Measurements from ENCODE around the gene ACACB.
"Not testable (repeated sequence)": the region's sequence is repeated elsewhere in the genome, so short reads cannot be mapped to it uniquely, and the experiment has no call there.

The ACACB gene

GRCh38 chr12:109170324-109170723 lies 53.9 kb downstream of the ACACB start:
- no peak for ATAC-seq
- peaks cover 37% of the 10 kb centered on the region for H3K36me3 Mint-ChIP-seq
- DNase-seq (ENCODE audit: low spot score in 2 of 2): no peak
- no peaks in the 10 kb centered on the region for H3K9me3 Mint-ChIP-seq
- no peak overlapping the region for H3K27ac Mint-ChIP-seq
- H3K4me1 Mint-ChIP-seq: no peaks in the 10 kb centered on the region
- H3K4me3 Mint-ChIP-seq: no peak overlapping the region

GRCh38 chr12:109172787-109173186 lies 56.4 kb downstream of the ACACB start:
- DNase-seq (ENCODE audit: low spot score in 2 of 2); H3K9me3 Mint-ChIP-seq; H3K4me1 Mint-ChIP-seq; H3K27ac Mint-ChIP-seq; H3K4me3 Mint-ChIP-seq; ATAC-seq: not testable (repeated sequence)
- H3K36me3 Mint-ChIP-seq: peaks cover 36% of the 10 kb centered on the region

- DNase-seq (ENCODE audit: low spot score in 2 of 2) (no peak), ATAC-seq (no peak)
- H3K27ac Mint-ChIP-seq: no peak overlapping the region
- H3K4me3 Mint-ChIP-seq: no peak overlapping the region
- peaks cover 31% of the 10 kb centered on the region for H3K36me3 Mint-ChIP-seq
- no peaks in the 10 kb centered on the region for H3K4me1 Mint-ChIP-seq
- H3K9me3 Mint-ChIP-seq: no peaks in the 10 kb centered on the region
Observed at GRCh38 chr12:109173443-109174240, 57.3 kb downstream of the ACACB start.

GRCh38 chr12:109174468-109174867 lies 58.1 kb downstream of the ACACB start:
- DNase-seq (ENCODE audit: low spot score in 2 of 2): no peak
- no peak overlapping the region for H3K27ac Mint-ChIP-seq
- no peak overlapping the region for H3K4me3 Mint-ChIP-seq
- ATAC-seq: no peak
- peaks cover 25% of the 10 kb centered on the region for H3K36me3 Mint-ChIP-seq
- no peaks in the 10 kb centered on the region for H3K9me3 Mint-ChIP-seq
- H3K4me1 Mint-ChIP-seq: no peaks in the 10 kb centered on the region

GRCh38 chr12:109178532-109178931 lies 62.1 kb downstream of the ACACB start:
- Mint-ChIP-seq H3K4me3 (no peak overlapping the region), H3K9me3 (no peaks in the 10 kb centered on the region), H3K27ac (no peak overlapping the region), H3K4me1 (no peaks in the 10 kb centered on the region), H3K36me3 (no peaks in the 10 kb centered on the region)
- DNase-seq (ENCODE audit: low spot score in 2 of 2): no peak
- ATAC-seq: no peak

- Mint-ChIP-seq H3K4me1 (no peaks in the 10 kb centered on the region), H3K27ac (peak overlapping the region; percentile 18), H3K4me3 (no peak overlapping the region), H3K36me3 (peaks cover under 1% of the 10 kb centered on the region), H3K9me3 (no peaks in the 10 kb centered on the region)
- no peak for DNase-seq (ENCODE audit: low spot score in 2 of 2)
- no peak for ATAC-seq
Observed at GRCh38 chr12:109179927-109180326, 63.5 kb downstream of the ACACB start.

GRCh38 chr12:109182041-109182839 lies 65.9 kb downstream of the ACACB start:
- DNase-seq (ENCODE audit: low spot score in 2 of 2): no peak
- Mint-ChIP-seq H3K4me3 (no peak overlapping the region), H3K9me3 (no peaks in the 10 kb centered on the region), H3K36me3 (peaks cover 14% of the 10 kb centered on the region), H3K27ac (no peak overlapping the region), H3K4me1 (no peaks in the 10 kb centered on the region)
- ATAC-seq: no peak

- Mint-ChIP-seq H3K9me3 (no peaks in the 10 kb centered on the region), H3K4me1 (no peaks in the 10 kb centered on the region)
Observed at GRCh38 chr12:109185441-109185840, 69.1 kb downstream of the ACACB start.

GRCh38 chr12:109186993-109187653 lies 70.7 kb downstream of the ACACB start:
- ATAC-seq: no peak
- peaks cover 14% of the 10 kb centered on the region for H3K36me3 Mint-ChIP-seq
- no peaks in the 10 kb centered on the region for H3K9me3 Mint-ChIP-seq

More at GRCh38 chr12:109185441-109185840, 69.1 kb downstream of the ACACB start:
- DNase-seq (ENCODE audit: low spot score in 2 of 2): no peak
- H3K36me3 Mint-ChIP-seq: peaks cover 14% of the 10 kb centered on the region
- no peak overlapping the region for H3K4me3 Mint-ChIP-seq
- no peak for ATAC-seq
- no peak overlapping the region for H3K27ac Mint-ChIP-seq

GRCh38 chr12:109188108-109188712 lies 71.8 kb downstream of the ACACB start:
- no peaks in the 10 kb centered on the region for H3K4me1 Mint-ChIP-seq
- H3K36me3 Mint-ChIP-seq: peaks cover 14% of the 10 kb centered on the region
- H3K4me3 Mint-ChIP-seq: no peak overlapping the region
- DNase-seq (ENCODE audit: low spot score in 2 of 2) (no peak), ATAC-seq (no peak)
- H3K27ac Mint-ChIP-seq: no peak overlapping the region
- H3K9me3 Mint-ChIP-seq: no peaks in the 10 kb centered on the region

More at GRCh38 chr12:109186993-109187653, 70.7 kb downstream of the ACACB start:
- Mint-ChIP-seq H3K27ac (no peak overlapping the region), H3K4me1 (no peaks in the 10 kb centered on the region), H3K4me3 (no peak overlapping the region)
- DNase-seq (ENCODE audit: low spot score in 2 of 2): no peak

- ATAC-seq (no peak), DNase-seq (ENCODE audit: low spot score in 2 of 2) (no peak)
- Mint-ChIP-seq H3K4me1 (no peaks in the 10 kb centered on the region), H3K27ac (no peak overlapping the region), H3K9me3 (no peaks in the 10 kb centered on the region), H3K36me3 (peaks cover 14% of the 10 kb centered on the region), H3K4me3 (no peak overlapping the region)
Observed at GRCh38 chr12:109189291-109189690, 72.9 kb downstream of the ACACB start.

- Mint-ChIP-seq H3K27ac (no peak overlapping the region), H3K9me3 (no peaks in the 10 kb centered on the region), H3K36me3 (no peaks in the 10 kb centered on the region), H3K4me1 (no peaks in the 10 kb centered on the region), H3K4me3 (no peak overlapping the region)
- DNase-seq (ENCODE audit: low spot score in 2 of 2): no peak
- ATAC-seq: no peak
Observed at GRCh38 chr12:109191621-109192250, 75.3 kb downstream of the ACACB start.

- no peak for ATAC-seq
- no peaks in the 10 kb centered on the region for H3K36me3 Mint-ChIP-seq
- no peak for DNase-seq (ENCODE audit: low spot score in 2 of 2)
Observed at GRCh38 chr12:109192358-109192757, 76.0 kb downstream of the ACACB start.

GRCh38 chr12:109193896-109194295 lies 77.5 kb downstream of the ACACB start:
- Mint-ChIP-seq H3K4me1 (no peaks in the 10 kb centered on the region), H3K4me3 (no peak overlapping the region), H3K27ac (no peak overlapping the region), H3K9me3 (no peaks in the 10 kb centered on the region), H3K36me3 (no peaks in the 10 kb centered on the region)
- no peak for DNase-seq (ENCODE audit: low spot score in 2 of 2)
- no peak for ATAC-seq

More at GRCh38 chr12:109192358-109192757, 76.0 kb downstream of the ACACB start:
- Mint-ChIP-seq H3K4me3 (no peak overlapping the region), H3K27ac (no peak overlapping the region), H3K9me3 (no peaks in the 10 kb centered on the region), H3K4me1 (no peaks in the 10 kb centered on the region)

GRCh38 chr12:109196332-109196731 lies 79.9 kb downstream of the ACACB start:
- Mint-ChIP-seq H3K36me3 (no peaks in the 10 kb centered on the region), H3K9me3 (no peaks in the 10 kb centered on the region), H3K4me3 (no peak overlapping the region), H3K27ac (no peak overlapping the region), H3K4me1 (no peaks in the 10 kb centered on the region)
- DNase-seq (ENCODE audit: low spot score in 2 of 2) (no peak), ATAC-seq (no peak)
